Stimulated activated naive B cell treated with anti-CD40 and anti-IgM and Interleukin-4, amounts not matched to agents 10 μg/mL and 1 μg/mL and 100 μg/mL, for 72 hours (primary cell): ENCODE results near the gene TANGO2.

ENCODE experiments used
- ATAC-seq, 2 donors: fragments of 150-1000 bp; cut with Tn5 transposase; replicated peaks; 2 replicates each; pipeline ENCODE4 v1.10.0; 2021; ENCODE audit warnings: moderate library complexity in 1 of 2
- DNase-seq: peaks from one replicate; pipeline ENCODE4 v3.0.0; 2021
- H3K27ac Mint-ChIP-seq: one replicate; pipeline ENCODE4 v1.8.0; 2022; ENCODE audit warnings: mild to moderate bottlenecking, mixed read lengths
- H3K27me3 Mint-ChIP-seq, 2 donors: one replicate each; pipeline ENCODE4 v1.8.0; 2022; ENCODE audit warnings: mixed read lengths in 2 of 2
- H3K36me3 Mint-ChIP-seq, 2 donors: one replicate each; pipeline ENCODE4 v1.8.0; 2022; ENCODE audit warnings: mixed read lengths in 2 of 2, mild to moderate bottlenecking in 1 of 2
- H3K4me1 Mint-ChIP-seq, 2 donors: one replicate each; pipeline ENCODE4 v1.8.0; 2022; ENCODE audit warnings: mixed read lengths in 2 of 2, mild to moderate bottlenecking in 1 of 2
- H3K4me3 Mint-ChIP-seq, 2 donors: one replicate each; pipeline ENCODE4 v1.8.0; 2022; ENCODE audit warnings: mild to moderate bottlenecking in 2 of 2, mixed read lengths in 2 of 2, moderate library complexity in 1 of 2
- H3K9me3 Mint-ChIP-seq, 2 donors: one replicate each; pipeline ENCODE4 v1.8.0; 2022; ENCODE audit warnings: mixed read lengths in 2 of 2, mild to moderate bottlenecking in 1 of 2

TANGO2 gene, protein sequence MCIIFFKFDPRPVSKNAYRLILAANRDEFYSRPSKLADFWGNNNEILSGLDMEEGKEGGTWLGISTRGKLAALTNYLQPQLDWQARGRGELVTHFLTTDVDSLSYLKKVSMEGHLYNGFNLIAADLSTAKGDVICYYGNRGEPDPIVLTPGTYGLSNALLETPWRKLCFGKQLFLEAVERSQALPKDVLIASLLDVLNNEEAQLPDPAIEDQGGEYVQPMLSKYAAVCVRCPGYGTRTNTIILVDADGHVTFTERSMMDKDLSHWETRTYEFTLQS

DNA sequence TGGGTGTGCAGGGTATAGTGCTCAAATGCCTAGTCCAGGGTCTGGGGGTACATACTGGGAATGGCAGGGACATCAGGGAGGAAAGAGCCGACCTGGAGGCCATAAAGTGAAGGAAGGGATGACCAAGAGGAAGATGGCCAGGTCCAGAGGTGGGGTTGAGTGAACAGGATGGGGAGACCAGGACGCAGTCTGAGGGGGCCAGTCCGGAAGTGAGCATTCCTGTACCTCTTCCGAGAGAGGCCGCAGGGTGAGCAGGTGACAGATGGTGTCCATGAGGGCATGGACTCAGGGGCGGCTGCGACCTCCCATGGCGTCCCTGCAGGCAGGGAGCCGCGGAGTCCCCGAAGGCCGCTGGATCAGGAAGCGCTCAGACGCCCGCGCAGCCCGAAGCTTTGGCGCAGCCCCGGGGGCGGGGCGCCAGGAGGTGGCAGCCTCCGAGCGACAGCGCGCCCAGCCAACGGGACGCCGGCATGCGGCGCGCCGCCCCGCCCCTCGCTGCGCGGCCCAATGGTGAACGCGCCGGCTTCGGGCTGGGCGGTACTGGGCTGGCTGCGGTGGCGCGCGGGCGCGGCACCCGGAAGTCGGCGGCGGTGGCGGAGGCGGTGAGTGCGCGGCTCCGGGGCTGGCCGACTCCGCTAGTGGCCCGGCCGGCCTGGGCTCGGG lies at the start of gene TANGO2:
TANGO2 (plus strand) TSS at position 578 of the 663 bp plus-strand sequence. CDS start 15,689 bp downstream, outside the sequence.
- peak; percentile 89 to 93 for ATAC-seq
- peaks cover 6 to 10% of the 10 kb centered on the region in 2 donors for H3K27me3 Mint-ChIP-seq
- H3K27ac Mint-ChIP-seq, result peak within 1 kb of the TSS; percentile 93
- H3K9me3 Mint-ChIP-seq, result no peaks in the 10 kb centered on the region
- H3K4me3 Mint-ChIP-seq, result peak within 1 kb of the TSS; percentile 94 to 95
- peaks cover 38 to 51% of the 10 kb centered on the region in 2 donors for H3K4me1 Mint-ChIP-seq
- peak; percentile 91 for DNase-seq
- H3K36me3 Mint-ChIP-seq, result peaks cover 5 to 8% of the 10 kb centered on the region in 2 donors

DNA sequence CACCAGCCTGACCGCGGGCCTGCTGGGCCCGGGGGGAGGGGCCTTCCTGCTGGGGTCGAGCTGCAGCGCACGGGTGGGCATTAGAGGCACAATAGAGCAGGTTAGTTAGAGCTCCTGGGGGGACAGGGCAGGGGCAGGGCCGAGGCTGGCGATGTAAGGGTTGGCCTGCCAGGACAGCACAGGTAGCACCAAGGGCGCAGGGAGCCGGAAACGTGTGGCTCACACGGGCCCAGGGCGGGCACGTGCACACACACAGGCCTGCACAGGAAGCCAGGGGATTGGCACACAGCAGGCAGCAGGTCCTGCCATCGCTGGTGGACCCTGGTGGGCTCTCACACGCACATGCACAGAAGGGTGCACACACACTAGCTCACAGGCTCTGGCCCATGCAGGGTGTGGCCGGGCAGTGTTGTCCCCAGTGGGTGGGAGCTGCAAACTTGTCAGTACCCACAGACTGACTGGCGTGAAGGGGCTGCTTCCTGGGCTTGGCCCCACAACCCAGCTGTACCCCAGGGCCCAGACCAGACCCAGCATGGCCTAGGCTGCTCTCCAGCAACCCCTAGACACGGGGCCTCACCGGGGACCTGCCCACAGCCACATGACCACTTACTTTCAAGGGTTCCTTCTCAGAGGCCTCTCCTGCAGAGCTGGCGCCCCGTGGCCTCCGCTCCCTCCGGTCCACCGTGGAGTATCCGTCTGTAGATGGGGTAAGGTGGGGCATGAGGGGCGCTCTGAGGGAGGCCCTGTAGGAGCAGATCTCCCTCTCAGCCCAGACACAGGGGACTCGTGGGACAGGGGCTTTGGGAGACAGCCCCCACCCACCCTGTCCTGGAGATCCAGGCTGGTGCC lies 49.4 kb upstream of the TANGO2 start:
- Mint-ChIP-seq H3K9me3 (no peaks in the 10 kb centered on the region), H3K27ac (no peak overlapping the region), H3K4me3 (no peak overlapping the region), H3K4me1 (peaks cover 12 to 17% of the 10 kb centered on the region in 2 donors), H3K36me3 (peaks cover 7 to 11% of the 10 kb centered on the region in 2 donors), H3K27me3 (peaks cover 8 to 20% of the 10 kb centered on the region in 2 donors)
- ATAC-seq, result peak in 1 of 2 donors; percentile 4
- no peak for DNase-seq

DNA sequence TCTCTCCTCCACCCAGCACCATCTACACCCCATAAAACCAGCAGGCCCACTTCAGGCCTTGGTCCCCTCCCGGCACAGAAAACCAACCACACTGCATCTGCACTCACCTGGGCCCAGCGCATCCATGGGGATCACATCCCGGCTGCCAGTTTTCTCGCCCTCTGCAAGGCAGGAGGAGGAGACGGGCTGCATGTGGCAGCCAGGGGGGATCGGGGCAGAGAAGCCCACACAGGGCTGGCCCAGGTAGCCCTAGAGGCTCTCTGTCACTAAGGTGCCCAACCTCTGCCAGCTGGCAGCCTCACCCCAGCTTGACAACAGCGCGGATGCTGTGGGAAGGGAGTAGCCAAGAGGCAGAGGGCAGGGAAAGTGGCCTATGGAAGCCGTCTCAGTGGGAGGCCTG lies 48.7 kb upstream of the TANGO2 start:
- peaks cover 4 to 5% of the 10 kb centered on the region in 2 donors for H3K36me3 Mint-ChIP-seq
- ATAC-seq (no peak), DNase-seq (no peak)
- peaks cover 8 to 20% of the 10 kb centered on the region in 2 donors for H3K27me3 Mint-ChIP-seq
- peaks cover 12 to 17% of the 10 kb centered on the region in 2 donors for H3K4me1 Mint-ChIP-seq
- H3K9me3 Mint-ChIP-seq, result no peaks in the 10 kb centered on the region
- no peak overlapping the region for H3K4me3 Mint-ChIP-seq
- peak overlapping the region; percentile 82 for H3K27ac Mint-ChIP-seq

DNA sequence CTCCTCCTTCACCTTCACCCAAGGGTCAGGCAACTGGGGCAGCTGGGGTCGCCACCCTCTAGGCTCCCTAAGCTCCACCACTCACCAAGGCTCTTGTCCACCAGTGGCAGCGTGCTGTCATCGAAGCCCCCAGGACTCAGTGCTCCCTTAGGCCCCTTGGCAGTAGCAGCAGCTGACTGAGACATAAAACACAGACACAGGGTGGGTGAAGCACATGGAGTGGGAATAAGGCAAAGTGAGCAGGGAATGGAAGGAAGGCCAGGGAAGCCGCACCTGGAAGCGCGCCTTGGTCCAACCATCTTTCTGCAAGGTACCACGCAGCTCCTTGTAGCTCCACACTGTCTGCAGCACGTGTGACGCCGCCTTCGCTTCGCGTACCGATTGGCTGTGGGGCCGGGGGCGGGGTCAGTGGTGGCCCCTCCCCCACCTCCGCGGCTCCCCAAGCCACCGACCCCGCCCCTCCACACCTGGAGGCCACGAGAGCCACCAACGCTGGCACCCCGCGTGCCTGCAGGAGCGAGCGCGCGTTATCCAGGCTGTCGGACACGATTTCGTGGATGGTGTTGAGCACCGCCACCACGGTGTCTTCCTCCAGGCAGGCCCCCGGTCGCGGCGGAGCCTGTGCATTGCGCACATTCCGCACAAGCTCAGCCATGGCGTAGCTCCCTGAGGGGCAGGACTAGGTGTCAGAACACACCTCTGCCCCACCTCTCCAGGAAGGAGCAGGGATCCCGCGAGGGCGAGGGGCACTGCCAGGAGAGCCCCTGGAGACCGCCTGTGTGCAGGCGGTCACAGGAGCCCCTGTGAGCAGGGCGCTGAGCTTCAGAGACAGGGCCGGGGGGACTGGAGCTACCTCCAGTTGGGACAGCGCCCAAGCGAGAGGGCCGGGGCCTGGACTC lies 48.0 kb upstream of the TANGO2 start:
- Mint-ChIP-seq H3K36me3 (peaks cover 2 to 5% of the 10 kb centered on the region in 2 donors), H3K9me3 (no peaks in the 10 kb centered on the region), H3K4me1 (peaks cover 12 to 17% of the 10 kb centered on the region in 2 donors), H3K27ac (no peak overlapping the region), H3K27me3 (peaks cover 8 to 20% of the 10 kb centered on the region in 2 donors), H3K4me3 (no peak overlapping the region)
- DNase-seq, result no peak
- ATAC-seq, result no peak

DNA sequence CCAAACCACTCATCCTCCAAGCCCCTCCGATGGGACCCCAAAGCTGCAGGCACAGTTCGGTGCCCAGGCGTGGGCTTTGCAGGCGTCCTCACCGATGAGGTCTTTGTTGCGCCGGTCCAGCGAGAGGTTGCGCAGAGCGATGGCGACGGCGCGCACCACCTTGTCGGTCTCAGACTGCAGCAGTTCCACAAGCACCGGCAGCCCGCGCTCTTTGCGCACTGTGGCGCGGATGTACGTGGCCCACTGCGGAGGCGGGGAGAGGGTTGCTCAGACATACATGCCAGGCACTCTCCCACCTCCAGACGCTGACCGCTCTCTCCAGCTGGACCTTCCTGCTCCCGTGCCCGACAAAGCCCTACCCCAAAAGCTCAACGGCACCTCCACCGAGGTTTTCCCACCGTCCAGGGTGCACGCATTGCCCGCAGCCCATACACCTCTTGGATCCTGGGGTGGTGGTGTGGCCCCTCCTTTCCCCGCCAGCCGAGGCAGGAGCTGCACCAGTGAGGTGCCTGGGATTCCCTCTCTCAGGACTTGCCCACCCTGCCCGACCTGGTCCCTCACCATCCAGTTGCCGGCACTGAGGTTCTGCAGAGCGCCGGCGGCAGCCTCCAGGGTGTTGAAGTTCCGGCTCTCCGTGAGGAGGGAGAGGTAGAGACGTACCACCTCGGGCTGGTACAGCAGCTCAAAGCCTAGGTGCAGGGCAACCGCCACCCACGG lies 47.2 kb upstream of the TANGO2 start:
- H3K4me3 Mint-ChIP-seq, result no peak overlapping the region
- peaks cover 2 to 3% of the 10 kb centered on the region in 2 donors for H3K36me3 Mint-ChIP-seq
- DNase-seq (no peak), ATAC-seq (no peak)
- peaks cover 8 to 20% of the 10 kb centered on the region in 2 donors for H3K27me3 Mint-ChIP-seq
- H3K4me1 Mint-ChIP-seq, result peaks cover 12 to 17% of the 10 kb centered on the region in 2 donors
- no peak overlapping the region for H3K27ac Mint-ChIP-seq
- no peaks in the 10 kb centered on the region for H3K9me3 Mint-ChIP-seq

DNA sequence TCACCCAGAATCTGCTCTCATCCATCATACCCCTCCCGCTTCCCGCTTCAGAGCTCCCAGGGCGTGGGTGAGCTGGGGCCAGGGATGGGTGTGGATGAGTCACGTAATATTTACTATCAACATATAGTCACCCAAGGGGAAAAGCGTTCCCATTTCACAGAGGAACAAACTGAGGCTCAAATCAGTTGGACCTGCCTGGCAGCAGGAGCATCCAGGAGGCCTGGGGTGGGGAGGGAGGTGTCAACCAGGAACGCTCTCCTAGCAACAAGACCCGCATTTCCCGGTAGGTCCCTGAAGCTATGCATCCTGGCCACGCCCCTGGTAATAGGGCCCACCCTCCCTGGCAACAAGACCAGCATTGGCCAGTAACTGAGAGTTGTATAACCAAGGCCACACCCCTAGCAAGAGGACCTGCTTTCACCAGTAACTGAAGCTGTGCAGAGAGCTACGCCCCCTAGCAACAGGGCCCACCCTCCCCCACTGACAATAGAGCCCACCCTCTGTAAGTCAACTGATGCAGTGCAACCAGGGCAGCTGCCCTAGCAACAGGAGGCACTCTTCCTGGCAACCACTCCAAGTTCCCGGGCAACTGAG lies 46.5 kb upstream of the TANGO2 start:
- Mint-ChIP-seq H3K4me3 (no peak overlapping the region), H3K27ac (no peak overlapping the region), H3K4me1 (peaks cover 12 to 17% of the 10 kb centered on the region in 2 donors), H3K27me3 (peaks cover 8 to 20% of the 10 kb centered on the region in 2 donors), H3K9me3 (no peaks in the 10 kb centered on the region), H3K36me3 (peaks cover 0 to 1% of the 10 kb centered on the region in 2 donors)
- DNase-seq (no peak), ATAC-seq (peak; percentile 35 to 42)

DNA sequence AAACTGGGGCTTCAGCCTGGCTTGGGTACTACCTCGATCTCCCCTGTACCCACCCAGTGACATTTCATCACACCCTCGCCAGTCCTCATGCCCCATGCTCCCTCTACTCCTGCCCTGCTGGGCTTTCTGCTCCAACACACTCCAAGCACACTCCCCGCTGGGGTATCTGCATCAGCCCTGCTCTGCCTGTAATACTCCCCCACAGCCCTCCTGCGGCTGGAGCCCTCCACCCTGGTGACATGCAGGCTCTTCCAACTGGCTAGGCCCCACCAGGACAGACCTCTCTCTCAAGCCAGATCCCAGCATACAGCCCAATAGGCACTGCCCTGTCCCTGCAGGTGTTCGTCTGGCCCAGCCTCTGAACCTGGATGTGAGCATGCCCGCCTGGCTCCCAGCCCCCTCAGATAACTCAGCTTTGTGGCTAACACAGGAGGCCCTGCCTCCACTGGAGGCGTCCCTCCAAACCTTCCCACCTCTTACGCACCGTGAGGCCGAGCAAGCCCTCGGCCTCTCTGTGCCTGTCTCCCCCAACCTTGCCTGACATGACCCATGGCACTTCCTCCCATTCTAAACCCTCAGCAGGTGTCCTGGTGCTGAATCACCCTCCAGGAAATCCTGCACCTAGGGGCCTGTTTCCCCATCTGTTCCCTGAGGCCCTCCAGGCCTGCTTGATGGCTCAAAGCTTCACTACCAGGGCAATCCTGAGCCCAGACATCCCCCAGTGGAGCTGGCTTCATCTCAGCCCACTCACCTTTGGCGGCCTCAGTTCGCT lies 45.8 kb upstream of the TANGO2 start:
- Mint-ChIP-seq H3K9me3 (no peaks in the 10 kb centered on the region), H3K4me3 (no peak overlapping the region), H3K4me1 (peaks cover 12 to 17% of the 10 kb centered on the region in 2 donors), H3K36me3 (no peaks in the 10 kb centered on the region), H3K27me3 (peaks cover 8 to 20% of the 10 kb centered on the region in 2 donors), H3K27ac (no peak overlapping the region)
- ATAC-seq, result no peak
- DNase-seq, result no peak

DNA sequence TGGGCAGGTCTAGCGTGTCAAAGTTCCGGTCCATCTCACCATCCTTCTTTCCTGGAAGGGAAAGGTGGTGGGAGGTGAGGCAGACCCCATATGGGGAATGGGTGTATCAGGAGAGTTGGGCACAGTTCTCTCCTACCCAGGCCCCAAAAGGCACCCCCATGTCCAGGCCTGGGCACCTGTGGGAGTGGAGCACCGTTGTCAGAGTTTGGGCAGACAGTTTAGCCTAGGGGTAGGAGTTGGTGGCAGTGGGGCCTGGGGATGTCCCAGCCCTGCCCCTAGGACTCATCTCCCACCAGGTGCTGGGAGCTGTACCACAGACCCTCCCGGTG lies 45.2 kb upstream of the TANGO2 start:
- no peaks in the 10 kb centered on the region for H3K9me3 Mint-ChIP-seq
- DNase-seq (no peak), ATAC-seq (no peak)
- H3K4me3 Mint-ChIP-seq, result no peak overlapping the region
- no peaks in the 10 kb centered on the region for H3K36me3 Mint-ChIP-seq
- peaks cover 10 to 13% of the 10 kb centered on the region in 2 donors for H3K4me1 Mint-ChIP-seq
- peaks cover 8 to 20% of the 10 kb centered on the region in 2 donors for H3K27me3 Mint-ChIP-seq
- no peak overlapping the region for H3K27ac Mint-ChIP-seq

DNA sequence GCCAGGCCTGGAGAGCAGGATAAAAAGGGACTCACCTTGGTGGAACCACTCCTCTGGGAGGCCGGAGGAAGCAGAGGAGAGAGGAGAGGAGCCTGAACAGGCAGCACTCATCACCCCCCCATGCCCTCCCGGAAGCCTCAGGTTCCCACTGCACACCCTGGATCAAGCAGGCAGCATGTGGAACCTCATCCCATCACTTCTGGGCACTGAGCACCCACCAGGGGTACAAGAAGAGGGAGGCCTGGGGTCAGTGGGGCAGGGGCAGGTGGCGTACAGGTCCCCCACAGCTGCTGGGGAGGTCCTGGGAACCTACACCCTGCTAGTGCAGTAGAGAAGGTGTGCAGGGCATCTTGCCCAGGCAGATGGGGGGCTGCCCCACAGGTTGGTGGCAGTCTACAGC lies 44.2 kb upstream of the TANGO2 start:
- H3K4me1 Mint-ChIP-seq, result peaks cover 6 to 10% of the 10 kb centered on the region in 2 donors
- no peak for ATAC-seq
- no peaks in the 10 kb centered on the region for H3K36me3 Mint-ChIP-seq
- H3K27ac Mint-ChIP-seq, result no peak overlapping the region
- H3K27me3 Mint-ChIP-seq, result peaks cover 8 to 20% of the 10 kb centered on the region in 2 donors
- no peaks in the 10 kb centered on the region for H3K9me3 Mint-ChIP-seq
- DNase-seq, result no peak
- no peak overlapping the region for H3K4me3 Mint-ChIP-seq

DNA sequence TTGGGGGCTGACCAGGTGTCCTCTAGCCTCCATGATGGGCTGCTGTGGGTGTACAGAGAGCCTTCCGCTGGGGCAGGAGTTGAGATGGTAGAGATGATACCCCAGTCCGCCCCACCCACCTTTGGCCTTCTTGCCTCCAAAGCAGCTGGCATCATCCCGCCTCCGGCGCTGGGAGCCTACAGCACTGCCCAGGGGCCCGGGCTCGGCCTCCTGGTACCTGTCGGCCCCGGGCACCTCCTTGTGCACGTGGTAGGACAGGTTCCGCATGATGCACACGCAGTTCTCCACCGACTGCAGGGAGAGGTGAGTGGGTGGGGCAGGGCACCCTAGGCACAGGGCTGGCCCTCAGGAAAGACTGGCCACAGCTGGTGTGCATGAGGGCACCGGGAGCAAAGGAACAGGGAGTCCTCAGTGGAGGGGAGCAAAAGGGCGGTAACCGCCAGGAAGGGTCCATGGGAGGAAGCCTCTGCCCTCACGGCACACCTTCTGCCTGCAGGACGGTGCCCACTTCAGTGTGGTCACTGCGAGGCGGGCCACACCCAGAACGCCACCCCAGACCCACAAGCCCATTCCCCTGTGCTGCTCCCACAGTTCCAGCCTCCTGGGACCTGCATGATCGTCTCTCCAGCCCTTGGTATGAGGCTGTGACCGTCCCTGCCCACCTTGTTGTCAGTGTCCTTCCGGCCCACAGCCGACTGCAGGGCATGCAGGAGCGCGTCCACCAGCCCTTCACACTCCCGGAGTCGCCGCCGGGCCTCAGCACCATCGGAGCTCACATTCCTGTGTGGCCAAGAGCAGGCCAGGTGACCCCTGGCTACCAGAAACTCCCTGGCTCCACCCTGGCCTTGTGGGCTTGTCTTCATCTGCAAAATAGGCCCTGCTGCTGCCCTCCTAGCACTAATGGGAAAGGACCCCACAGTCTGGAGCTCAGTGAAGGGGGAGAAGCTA lies 43.3 kb upstream of the TANGO2 start:
- ATAC-seq (no peak), DNase-seq (no peak)
- Mint-ChIP-seq H3K36me3 (no peaks in the 10 kb centered on the region), H3K4me1 (peaks cover 6 to 10% of the 10 kb centered on the region in 2 donors), H3K9me3 (no peaks in the 10 kb centered on the region), H3K27ac (no peak overlapping the region), H3K27me3 (peaks cover 8 to 20% of the 10 kb centered on the region in 2 donors), H3K4me3 (no peak overlapping the region)

DNA sequence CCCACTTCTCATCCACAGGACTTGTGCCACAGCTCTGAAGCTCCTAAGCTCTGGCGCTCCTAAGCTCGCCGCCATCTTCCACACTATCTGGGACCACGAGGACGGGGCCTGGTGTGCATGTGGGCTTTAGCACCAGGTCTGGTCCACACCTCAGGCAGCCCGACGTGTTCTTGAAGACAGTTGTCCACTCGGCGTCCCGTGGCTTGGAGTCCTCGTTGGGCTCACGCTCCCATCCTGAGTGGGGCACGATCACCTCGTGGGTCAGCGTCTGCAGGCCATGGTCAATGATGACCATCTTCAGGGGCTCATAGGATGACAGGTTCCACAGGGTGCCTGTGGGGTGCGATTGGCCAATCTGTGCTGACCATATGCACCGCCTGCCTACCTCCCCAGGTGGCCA lies 42.2 kb upstream of the TANGO2 start:
- H3K27me3 Mint-ChIP-seq, result peaks cover 8 to 18% of the 10 kb centered on the region in 2 donors
- H3K4me3 Mint-ChIP-seq, result no peak overlapping the region
- H3K4me1 Mint-ChIP-seq, result peaks cover 6 to 10% of the 10 kb centered on the region in 2 donors
- DNase-seq (no peak), ATAC-seq (no peak)
- no peaks in the 10 kb centered on the region for H3K9me3 Mint-ChIP-seq
- H3K27ac Mint-ChIP-seq, result no peak overlapping the region
- H3K36me3 Mint-ChIP-seq, result no peaks in the 10 kb centered on the region
